Mesendoderm (in vitro differentiated cells): Measurements from ENCODE around the gene IGFBP5.

Source experiments
- DNase-seq: peaks from one replicate; pipeline ENCODE4 v3.0.0; 2013
- H2AK5ac ChIP-seq: 2 replicates; pipeline ENCODE4 v1.6.1; 2013; ENCODE audit warnings: low read length, inconsistent platforms
- H2BK120ac ChIP-seq: 2 replicates; pipeline ENCODE4 v1.6.1; 2013; ENCODE audit warnings: low read depth, mild to moderate bottlenecking, low read length, moderate library complexity, mixed read lengths
- H2BK15ac ChIP-seq: replicated peaks from 2 replicates; pipeline ENCODE4 v1.6.1; 2013; ENCODE audit warnings: low read depth, mild to moderate bottlenecking, moderate library complexity
- H2BK5ac ChIP-seq: 2 replicates; pipeline ENCODE4 v1.6.1; 2013; ENCODE audit warnings: low read length, inconsistent platforms
- H3K18ac ChIP-seq: 2 replicates; pipeline ENCODE4 v1.6.1; 2013; ENCODE audit warnings: mild to moderate bottlenecking, low read length, mixed read lengths
- H3K23ac ChIP-seq: one replicate; pipeline ENCODE4 v1.6.1; 2013; ENCODE audit warnings: low read length
- H3K27ac ChIP-seq: 2 replicates; pipeline ENCODE4 v1.5.1; 2013; ENCODE audit warnings: low read depth, mild to moderate bottlenecking, inconsistent platforms, low read length, moderate library complexity
- H3K27me3 ChIP-seq: 2 replicates; pipeline ENCODE4 v1.6.1; 2013; ENCODE audit warnings: low read length, control low read depth, mild to moderate bottlenecking, inconsistent platforms; ENCODE audit not compliant: insufficient read depth, poor library complexity
- H3K36me3 ChIP-seq: 2 replicates; pipeline ENCODE4 v1.6.1; 2013; ENCODE audit warnings: low read length, inconsistent platforms; ENCODE audit not compliant: control insufficient read depth, insufficient read depth
- H3K4ac ChIP-seq: one replicate; pipeline ENCODE4 v1.6.1; 2013; ENCODE audit warnings: low read depth, mild to moderate bottlenecking, low read length, moderate library complexity
- H3K4me1 ChIP-seq: 2 replicates; pipeline ENCODE4 v1.6.1; 2013; ENCODE audit warnings: low read depth, low read length, inconsistent platforms; ENCODE audit not compliant: control insufficient read depth
- H3K4me2 ChIP-seq: 2 replicates; pipeline ENCODE4 v1.6.1; 2013; ENCODE audit warnings: low read length
- H3K4me3 ChIP-seq: 2 replicates; pipeline ENCODE4 v1.5.1; 2013; ENCODE audit warnings: mild to moderate bottlenecking, low read length
- H3K56ac ChIP-seq: one replicate; pipeline ENCODE4 v1.6.1; 2013; ENCODE audit warnings: low read length
- H3K79me1 ChIP-seq: 2 replicates; pipeline ENCODE4 v1.6.1; 2013; ENCODE audit warnings: low read length, inconsistent platforms
- H3K79me2 ChIP-seq: 2 replicates; pipeline ENCODE4 v1.6.1; 2013; ENCODE audit warnings: mild to moderate bottlenecking, low read length; ENCODE audit not compliant: control insufficient read depth, insufficient read depth
- H3K9ac ChIP-seq: 2 replicates; pipeline ENCODE4 v1.6.1; 2013; ENCODE audit warnings: low read length, inconsistent platforms
- H4K5ac ChIP-seq: one replicate; pipeline ENCODE4 v1.6.1; 2013; ENCODE audit warnings: low read length
- H4K8ac ChIP-seq: one replicate; pipeline ENCODE4 v1.6.1; 2013; ENCODE audit warnings: low read depth, mild to moderate bottlenecking, control low read depth, low read length, moderate library complexity
- WGBS: extraction: QIAGEN DNeasy Blood & Tissue Kit; methylation state at CpG from one replicate; pipeline ENCODE4 v1.1.7; 2013; ENCODE audit warnings: low lambda C conversion rate, missing lambda C conversion rate; ENCODE audit not compliant: insufficient coverage; ENCODE audit errors: extremely low coverage; 5-methylcytosine and 5-hydroxymethylcytosine counted together

Gene IGFBP5

DNA sequence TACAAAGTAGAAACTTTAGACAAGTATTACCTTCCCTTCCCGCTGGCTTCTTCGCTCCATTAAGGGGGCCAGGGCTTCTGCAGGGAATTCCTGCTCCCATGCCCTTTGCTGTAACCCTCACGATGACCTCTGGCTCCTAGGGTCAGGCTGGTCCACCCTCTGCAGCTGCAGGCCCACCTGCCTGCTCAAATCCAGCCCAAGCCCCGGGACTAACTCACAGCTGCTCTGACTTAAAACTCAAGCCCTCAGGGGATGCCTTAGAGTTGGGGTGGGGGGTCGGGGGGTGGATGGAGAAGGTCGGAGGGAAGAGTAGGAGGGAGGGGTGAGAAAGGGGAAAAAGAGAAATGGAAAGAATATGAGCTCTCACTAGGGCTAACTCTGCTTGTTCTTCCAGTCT is 4.9 kb downstream of the IGFBP5 start:
- H3K56ac ChIP-seq: no peak overlapping the region
- H4K5ac ChIP-seq: no peak overlapping the region
- H2BK5ac ChIP-seq: no peak overlapping the region
- H3K79me1 ChIP-seq: no peaks in the 10 kb centered on the region
- peaks cover 14% of the 10 kb centered on the region for H3K27me3 ChIP-seq
- H3K4ac ChIP-seq: no peak overlapping the region
- no peak for DNase-seq
- no peak overlapping the region for H3K27ac ChIP-seq
- H3K4me2 ChIP-seq: no peak overlapping the region
- no peak overlapping the region for H3K18ac ChIP-seq
- peaks cover 10% of the 10 kb centered on the region for H3K4me1 ChIP-seq
- H4K8ac ChIP-seq: no peak overlapping the region
- WGBS: no CpG with 5 or more reads among the region's 6 CpGs
- no peak overlapping the region for H2AK5ac ChIP-seq
- no peak overlapping the region for H3K4me3 ChIP-seq
- H2BK120ac ChIP-seq: no peak overlapping the region
- H3K79me2 ChIP-seq: no peaks in the 10 kb centered on the region
- H2BK15ac ChIP-seq: no peak overlapping the region
- no peaks in the 10 kb centered on the region for H3K36me3 ChIP-seq
- no peak overlapping the region for H3K9ac ChIP-seq
- H3K23ac ChIP-seq: no peak overlapping the region

DNA sequence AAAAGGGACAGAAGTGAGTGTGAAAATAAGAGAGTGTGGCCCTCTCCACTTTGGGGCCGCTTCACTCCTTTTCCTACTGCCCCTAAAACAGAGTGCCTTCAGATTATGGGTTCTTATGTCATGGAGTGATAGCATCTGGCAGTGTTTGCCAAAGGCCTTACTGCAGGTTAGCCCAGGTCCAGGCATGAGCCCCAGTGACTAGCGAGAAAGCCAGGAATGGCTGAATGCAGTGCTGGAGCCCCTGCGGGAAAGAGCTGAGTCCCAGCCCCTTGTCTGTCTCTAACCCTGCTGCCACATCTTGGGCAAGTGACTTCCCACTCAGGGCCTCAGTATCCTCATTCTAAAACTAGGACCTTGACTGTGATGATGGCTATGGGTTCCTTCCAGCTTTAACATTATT is 6.0 kb downstream of the IGFBP5 start:
- no peak overlapping the region for H3K4me2 ChIP-seq
- H3K36me3 ChIP-seq: no peaks in the 10 kb centered on the region
- H2BK120ac ChIP-seq: no peak overlapping the region
- no peak overlapping the region for H3K4ac ChIP-seq
- H3K4me3 ChIP-seq: no peak overlapping the region
- no CpG with 5 or more reads among the region's 3 CpGs for WGBS
- H4K5ac ChIP-seq: no peak overlapping the region
- no peak overlapping the region for H3K9ac ChIP-seq
- no peaks in the 10 kb centered on the region for H3K79me1 ChIP-seq
- no peak overlapping the region for H3K23ac ChIP-seq
- no peak overlapping the region for H2BK5ac ChIP-seq
- DNase-seq: no peak
- H3K18ac ChIP-seq: no peak overlapping the region
- H2AK5ac ChIP-seq: no peak overlapping the region
- no peak overlapping the region for H3K56ac ChIP-seq
- H3K4me1 ChIP-seq: peaks cover 7% of the 10 kb centered on the region
- no peak overlapping the region for H2BK15ac ChIP-seq
- no peak overlapping the region for H4K8ac ChIP-seq
- H3K27ac ChIP-seq: no peak overlapping the region
- H3K79me2 ChIP-seq: no peaks in the 10 kb centered on the region
- peaks cover 6% of the 10 kb centered on the region for H3K27me3 ChIP-seq

DNA sequence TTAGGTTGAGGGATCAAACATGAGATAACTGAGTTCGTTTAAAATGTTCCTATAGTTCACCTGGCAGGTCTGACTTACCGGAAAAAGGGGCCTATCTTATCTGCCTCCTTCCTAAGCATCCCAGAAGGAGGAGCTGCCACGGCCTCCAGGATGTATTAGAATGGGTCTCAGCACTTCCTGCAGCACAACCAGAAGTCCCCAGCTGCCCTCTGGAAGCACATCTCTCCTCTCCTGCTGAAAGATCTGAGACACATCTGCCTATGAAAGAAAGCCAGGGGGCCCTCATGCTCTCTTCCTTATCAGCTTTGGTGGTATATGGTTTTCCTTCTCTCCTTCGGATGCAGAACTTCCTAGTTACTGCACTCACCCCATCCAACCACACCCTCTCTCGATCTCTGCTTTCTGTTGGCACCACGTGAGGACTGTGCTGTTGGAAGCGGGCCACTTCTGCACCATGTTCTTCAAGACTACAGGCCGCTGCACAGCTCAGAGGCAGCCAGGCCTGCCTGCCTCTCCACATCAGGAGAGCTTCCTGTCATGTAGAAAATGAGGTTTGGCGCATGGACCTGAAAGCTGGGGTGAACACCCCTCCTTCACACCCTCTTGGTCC is 6.5 kb downstream of the IGFBP5 start:
- Histone ChIP-seq H3K79me1 (no peaks in the 10 kb centered on the region), H4K8ac (no peak overlapping the region), H4K5ac (no peak overlapping the region), H3K27ac (no peak overlapping the region), H3K4me2 (no peak overlapping the region), H3K23ac (no peak overlapping the region), H3K9ac (no peak overlapping the region), H3K56ac (no peak overlapping the region), H3K36me3 (no peaks in the 10 kb centered on the region), H3K27me3 (peaks cover 5% of the 10 kb centered on the region), H3K4ac (no peak overlapping the region), H3K4me3 (no peak overlapping the region), H3K18ac (no peak overlapping the region), H2BK5ac (no peak overlapping the region), H3K79me2 (no peaks in the 10 kb centered on the region), H2BK15ac (no peak overlapping the region), H2BK120ac (no peak overlapping the region), H3K4me1 (peaks cover 7% of the 10 kb centered on the region), H2AK5ac (no peak overlapping the region)
- peak; percentile 57 for DNase-seq
- no CpG with 5 or more reads among the region's 9 CpGs for WGBS

DNA sequence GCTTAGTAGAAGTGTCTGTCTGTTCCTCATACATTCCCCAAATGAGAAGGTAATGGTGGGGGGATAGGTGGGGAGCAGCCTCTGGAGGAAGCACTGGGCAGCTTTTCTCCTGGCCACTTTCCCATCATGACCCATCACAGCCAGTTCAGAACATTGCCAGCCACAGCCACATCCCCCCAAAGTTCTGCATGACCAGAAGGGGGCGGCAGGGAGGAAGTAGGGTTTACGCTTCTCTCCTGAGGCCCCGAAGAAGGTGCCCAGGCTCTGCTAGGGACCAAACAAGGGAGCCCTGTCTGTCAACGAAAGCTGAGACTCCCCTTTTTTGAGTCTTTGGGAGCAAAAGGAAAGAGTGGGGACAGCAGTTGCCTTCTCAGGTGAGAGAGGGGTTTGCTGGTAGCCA is 7.7 kb downstream of the IGFBP5 start:
- Histone ChIP-seq H2BK15ac (no peak overlapping the region), H3K79me1 (no peaks in the 10 kb centered on the region), H3K4ac (no peak overlapping the region), H3K27ac (no peak overlapping the region), H2BK120ac (no peak overlapping the region), H3K23ac (no peak overlapping the region), H3K4me2 (no peak overlapping the region), H4K8ac (no peak overlapping the region), H3K36me3 (no peaks in the 10 kb centered on the region), H4K5ac (no peak overlapping the region), H3K9ac (no peak overlapping the region), H3K4me1 (peaks cover 6% of the 10 kb centered on the region), H3K18ac (no peak overlapping the region), H3K4me3 (no peak overlapping the region), H2AK5ac (no peak overlapping the region), H3K56ac (no peak overlapping the region), H3K27me3 (peaks cover 3% of the 10 kb centered on the region), H3K79me2 (no peaks in the 10 kb centered on the region), H2BK5ac (no peak overlapping the region)
- no CpG with 5 or more reads among the region's 4 CpGs for WGBS
- peak; percentile 74 for DNase-seq

DNA sequence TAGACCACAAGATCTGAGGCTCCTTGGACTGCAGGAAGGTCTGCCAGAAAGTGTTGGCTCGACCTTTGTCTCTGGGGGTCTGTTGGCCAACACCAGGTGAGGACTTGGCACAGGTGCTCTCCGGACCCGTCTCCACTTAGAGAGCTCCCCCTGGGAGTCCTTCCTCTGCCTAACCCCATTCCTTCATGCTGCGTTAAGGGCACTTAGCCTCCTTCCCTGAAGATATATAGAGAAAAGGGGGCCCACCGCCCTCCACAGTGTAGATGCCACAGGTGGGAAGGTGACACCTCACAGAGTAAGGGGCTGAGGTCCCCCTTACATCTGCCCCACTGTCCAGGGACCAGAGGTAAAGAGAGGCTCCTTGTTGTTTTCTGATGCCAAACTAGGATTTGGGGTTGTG is 8.2 kb downstream of the IGFBP5 start:
- no peak overlapping the region for H3K56ac ChIP-seq
- no peak overlapping the region for H3K4me3 ChIP-seq
- H3K79me2 ChIP-seq: no peaks in the 10 kb centered on the region
- H3K23ac ChIP-seq: no peak overlapping the region
- H4K5ac ChIP-seq: no peak overlapping the region
- H2AK5ac ChIP-seq: no peak overlapping the region
- no peak overlapping the region for H3K18ac ChIP-seq
- no peak overlapping the region for H3K4ac ChIP-seq
- H4K8ac ChIP-seq: no peak overlapping the region
- H2BK15ac ChIP-seq: no peak overlapping the region
- no CpG with 5 or more reads among the region's 5 CpGs for WGBS
- no peaks in the 10 kb centered on the region for H3K36me3 ChIP-seq
- no peaks in the 10 kb centered on the region for H3K79me1 ChIP-seq
- H3K4me2 ChIP-seq: no peak overlapping the region
- no peak overlapping the region for H3K9ac ChIP-seq
- H3K27ac ChIP-seq: no peak overlapping the region
- peaks cover 6% of the 10 kb centered on the region for H3K4me1 ChIP-seq
- H2BK120ac ChIP-seq: no peak overlapping the region
- no peak overlapping the region for H2BK5ac ChIP-seq
- no peak for DNase-seq
- peaks cover 3% of the 10 kb centered on the region for H3K27me3 ChIP-seq

DNA sequence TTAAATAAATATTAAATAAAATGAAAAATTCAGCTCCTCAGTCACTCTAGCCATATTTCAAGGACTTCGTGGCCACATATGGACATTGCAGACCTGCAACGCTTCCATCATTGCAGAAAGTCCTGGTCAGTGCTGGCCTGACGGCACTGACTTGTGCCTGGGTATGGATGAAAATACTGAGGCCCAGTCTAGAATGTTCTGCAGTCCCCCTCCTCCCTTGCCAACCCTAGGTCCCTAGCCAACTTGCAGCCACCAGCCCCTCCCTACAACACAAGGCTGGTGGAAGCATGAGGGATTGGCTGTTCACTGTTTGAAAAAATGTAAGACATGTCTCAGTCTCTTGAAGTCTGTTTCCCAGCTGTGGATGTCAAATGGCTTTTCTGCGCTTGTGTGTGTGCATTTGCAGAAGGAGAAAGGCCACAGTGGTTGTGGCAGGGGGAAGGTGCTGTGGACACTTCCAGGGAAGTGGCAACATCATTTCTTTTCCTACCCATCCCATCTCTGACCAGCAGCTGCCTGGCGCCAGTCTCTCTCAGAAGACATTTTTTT is 9.9 kb downstream of the IGFBP5 start:
- Histone ChIP-seq H2BK5ac (no peak overlapping the region), H3K23ac (no peak overlapping the region), H3K4me3 (no peak overlapping the region), H3K4me2 (no peak overlapping the region), H3K18ac (no peak overlapping the region), H3K9ac (no peak overlapping the region), H3K79me1 (no peaks in the 10 kb centered on the region), H3K36me3 (no peaks in the 10 kb centered on the region), H3K4ac (no peak overlapping the region), H3K79me2 (no peaks in the 10 kb centered on the region), H4K8ac (no peak overlapping the region), H2BK15ac (no peak overlapping the region), H2BK120ac (no peak overlapping the region), H3K27ac (no peak overlapping the region), H3K4me1 (peaks cover 6% of the 10 kb centered on the region), H2AK5ac (no peak overlapping the region), H4K5ac (no peak overlapping the region), H3K27me3 (no peaks in the 10 kb centered on the region), H3K56ac (no peak overlapping the region)
- DNase-seq: no peak
- WGBS: no CpG with 5 or more reads among the region's 5 CpGs
